HFF-Myc (cell line): ENCODE measurements around the gene ALDH1L2.

Experiments used
- DNase-seq: peaks from one replicate; pipeline ENCODE4 v3.0.0-alpha.2; 2011; ENCODE audit warnings: low read depth; ENCODE audit errors: extremely low read depth
- H3K4me3 ChIP-seq: replicated peaks from 2 replicates; pipeline ENCODE4 v1.5.1; 2011; ENCODE audit warnings: low read depth, mild to moderate bottlenecking, control low read depth, low read length
- TF ChIP-seq, protein P1 (sequence below): IDR thresholded peaks from 2 replicates; pipeline ENCODE4 v1.5.1; 2012; ENCODE audit warnings: mild to moderate bottlenecking, low read depth, low read length, control low read depth; ENCODE audit errors: missing control alignments

Gene ALDH1L2

DNA sequence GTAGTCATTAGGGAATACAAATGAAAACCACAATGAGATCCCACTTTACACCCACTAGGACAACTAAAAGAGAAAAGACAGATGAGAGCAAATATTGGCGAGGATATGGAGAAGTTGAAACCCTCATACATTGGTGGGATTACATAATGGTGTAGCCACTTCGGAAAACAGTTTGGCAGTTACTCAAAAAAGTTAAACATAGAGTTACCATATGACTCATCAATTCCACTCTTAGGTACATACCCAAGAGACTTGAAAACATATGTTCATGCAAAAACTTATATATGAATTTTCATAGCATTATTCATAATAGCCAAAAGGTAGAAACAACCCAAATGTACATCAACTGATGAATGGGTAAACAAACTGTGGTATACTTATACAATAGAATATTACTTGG lies 27.1 kb downstream of the ALDH1L2 start:
- TF ChIP-seq, protein P1, sequence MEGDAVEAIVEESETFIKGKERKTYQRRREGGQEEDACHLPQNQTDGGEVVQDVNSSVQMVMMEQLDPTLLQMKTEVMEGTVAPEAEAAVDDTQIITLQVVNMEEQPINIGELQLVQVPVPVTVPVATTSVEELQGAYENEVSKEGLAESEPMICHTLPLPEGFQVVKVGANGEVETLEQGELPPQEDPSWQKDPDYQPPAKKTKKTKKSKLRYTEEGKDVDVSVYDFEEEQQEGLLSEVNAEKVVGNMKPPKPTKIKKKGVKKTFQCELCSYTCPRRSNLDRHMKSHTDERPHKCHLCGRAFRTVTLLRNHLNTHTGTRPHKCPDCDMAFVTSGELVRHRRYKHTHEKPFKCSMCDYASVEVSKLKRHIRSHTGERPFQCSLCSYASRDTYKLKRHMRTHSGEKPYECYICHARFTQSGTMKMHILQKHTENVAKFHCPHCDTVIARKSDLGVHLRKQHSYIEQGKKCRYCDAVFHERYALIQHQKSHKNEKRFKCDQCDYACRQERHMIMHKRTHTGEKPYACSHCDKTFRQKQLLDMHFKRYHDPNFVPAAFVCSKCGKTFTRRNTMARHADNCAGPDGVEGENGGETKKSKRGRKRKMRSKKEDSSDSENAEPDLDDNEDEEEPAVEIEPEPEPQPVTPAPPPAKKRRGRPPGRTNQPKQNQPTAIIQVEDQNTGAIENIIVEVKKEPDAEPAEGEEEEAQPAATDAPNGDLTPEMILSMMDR = no peak
- no peak for DNase-seq

DNA sequence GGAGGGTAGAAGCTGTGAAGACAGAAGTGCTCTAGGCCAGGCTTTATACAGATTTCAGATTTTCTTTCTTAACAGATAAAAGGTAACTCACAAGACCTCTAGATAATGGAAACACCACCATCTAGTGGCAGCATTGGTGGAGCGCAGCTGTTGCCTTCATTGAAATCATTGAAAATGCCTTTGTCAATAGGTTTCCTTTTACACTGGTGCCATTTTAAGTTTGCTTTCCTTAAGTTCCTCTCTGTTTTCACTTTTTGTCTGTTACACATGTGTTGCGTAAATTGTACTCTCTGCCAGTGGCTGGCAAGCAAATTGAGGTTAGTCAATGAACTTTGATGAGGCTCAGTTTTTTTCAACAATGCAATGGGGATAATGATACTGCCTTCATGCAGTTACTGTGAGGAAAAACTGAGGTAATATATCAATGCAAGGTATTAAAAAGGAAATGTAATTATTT lies 31.1 kb downstream of the ALDH1L2 start:
- TF ChIP-seq, protein P1 = peak; percentile 84
- peak; percentile 48 for DNase-seq
- H3K4me3 ChIP-seq = no peak overlapping the region

More for the DNA sequence above, 27.1 kb downstream of the ALDH1L2 start:
- H3K4me3 ChIP-seq = no peak overlapping the region

DNA sequence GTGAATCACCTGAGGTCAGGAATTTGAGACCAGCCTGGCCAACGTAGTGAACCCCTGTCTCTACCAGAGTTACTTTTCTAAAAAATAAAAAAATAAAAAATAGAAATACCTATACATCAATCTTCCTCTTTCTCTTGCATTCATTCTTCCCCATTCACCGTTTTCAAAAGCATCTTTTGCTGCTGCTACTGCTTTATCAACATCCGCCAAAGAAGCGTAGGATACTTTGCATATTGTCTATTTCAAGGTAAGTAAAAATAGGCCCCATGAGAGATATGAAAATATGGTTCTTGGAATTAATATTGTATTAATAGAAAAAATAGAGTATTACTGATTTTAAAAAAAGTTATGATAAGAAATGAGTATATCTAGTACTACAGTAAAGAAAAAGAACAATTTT lies 32.3 kb downstream of the ALDH1L2 start:
- TF ChIP-seq, protein P1 = no peak
- no peak overlapping the region for H3K4me3 ChIP-seq
- DNase-seq = no peak

DNA sequence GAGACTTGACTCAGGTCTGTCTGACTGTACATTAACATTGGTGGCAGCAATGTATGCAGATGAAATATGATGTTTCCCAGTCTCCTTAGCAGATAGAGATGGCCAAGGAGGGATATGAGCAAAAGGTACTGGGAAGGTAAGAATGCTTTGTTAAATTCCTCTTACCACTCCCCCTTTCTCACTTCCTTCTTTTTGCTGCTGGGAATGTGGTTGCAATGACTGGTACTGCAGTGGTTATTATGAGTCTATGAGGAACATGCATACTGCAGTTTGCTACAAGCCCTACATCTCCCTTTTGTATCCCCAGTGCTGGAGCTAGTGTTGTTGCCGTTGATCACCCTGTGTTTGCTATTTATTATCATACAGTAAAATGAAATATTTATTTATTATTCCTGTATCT lies 35.9 kb downstream of the ALDH1L2 start:
- H3K4me3 ChIP-seq = no peak overlapping the region
- no peak for DNase-seq
- TF ChIP-seq, protein P1 = no peak

DNA sequence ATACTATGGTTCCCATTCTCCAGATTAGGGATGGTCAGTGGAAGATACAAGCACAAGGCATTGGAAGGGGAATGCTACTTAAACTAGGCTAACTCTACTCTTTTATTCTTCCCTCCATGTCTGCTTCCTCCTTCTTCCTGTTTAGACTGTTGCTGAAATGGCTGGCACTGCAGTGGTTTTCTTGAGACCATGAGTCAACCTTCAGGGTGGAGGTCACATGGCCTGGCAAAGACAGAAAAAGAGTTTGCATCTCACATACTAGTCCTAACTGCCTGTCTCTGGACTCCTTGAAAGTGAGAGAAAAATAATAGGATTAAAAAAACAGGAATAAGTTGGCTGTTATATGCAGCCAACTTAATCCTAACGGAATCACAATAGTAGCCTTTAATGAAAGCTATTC lies 37.0 kb downstream of the ALDH1L2 start:
- H3K4me3 ChIP-seq = no peak overlapping the region
- no peak for DNase-seq
- TF ChIP-seq, protein P1 = no peak

DNA sequence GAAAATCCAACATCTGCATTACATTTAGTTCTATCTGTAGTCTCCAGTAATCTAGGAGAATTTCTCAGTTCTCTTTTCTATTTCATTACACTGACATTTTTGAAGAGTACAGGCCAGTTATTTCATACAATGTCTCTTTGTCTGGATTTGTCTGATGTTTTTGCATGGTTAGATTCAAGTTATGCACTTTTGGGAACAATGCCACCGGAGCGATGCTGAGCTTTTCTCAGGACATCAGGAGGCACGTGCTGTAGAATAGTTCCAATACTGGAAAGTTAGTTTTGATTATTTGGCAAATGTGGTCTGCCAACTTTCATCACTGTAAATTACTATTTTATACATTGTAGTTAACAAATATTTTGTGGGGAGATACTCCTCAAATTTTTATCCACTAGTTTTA lies 43.1 kb downstream of the ALDH1L2 start:
- no peak for DNase-seq
- TF ChIP-seq, protein P1 = no peak
- no peak overlapping the region for H3K4me3 ChIP-seq

DNA sequence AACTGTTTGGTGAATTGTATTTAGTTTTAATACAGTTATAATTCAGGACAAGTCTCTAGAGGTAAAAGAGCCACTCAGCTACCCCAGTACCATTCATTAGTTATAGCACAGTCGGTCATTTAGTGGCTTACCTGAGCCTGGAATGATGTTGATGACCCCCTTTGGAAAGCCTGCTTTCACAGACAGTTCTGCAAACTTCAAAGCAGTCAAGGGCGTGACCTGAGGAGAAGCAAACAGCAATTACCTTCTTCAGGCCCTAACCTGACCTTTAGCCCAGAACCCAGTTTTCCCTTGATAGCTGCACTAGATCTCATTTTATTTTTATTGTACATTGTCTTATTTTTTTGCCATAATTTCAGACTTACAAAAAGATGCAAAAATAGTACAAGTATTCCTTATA lies 43.8 kb downstream of the ALDH1L2 start:
- TF ChIP-seq, protein P1 = no peak
- no peak for DNase-seq

More for the DNA sequence above, 43.8 kb downstream of the ALDH1L2 start:
- H3K4me3 ChIP-seq = no peak overlapping the region
